ENCODE measurements around the gene OPCML. TPM values are rescaled to one million over a fixed set of nuclear protein-coding genes. Genes with fewer than 3 reads are reported as not detected.

Gene OPCML
- total and polyA plus RNA-seq, 2 donors (not counting 1 experiment from before 2014, with no cell fraction given): not detected

- Histone ChIP-seq H3K4me3 (ENCODE audit: control extremely low read depth in 1 of 5, extremely low read depth in 1 of 5, insufficient read depth in 1 of 5, low read depth in 2 of 5, low read length in 4 of 5) (no peak overlapping the region), H3K27me3 (replicated peaks in 1 of 4; ENCODE audit: control extremely low read depth in 1 of 4, control insufficient read depth in 3 of 4, insufficient read depth in 4 of 4, low read length in 3 of 4) (no peaks in the 10 kb centered on the region), H3K4me2 (replicated peaks; ENCODE audit: low read depth, low read length, poor library complexity, severe bottlenecking) (no peak overlapping the region), H3K27ac (ENCODE audit: low read length in 2 of 2) (no peak overlapping the region), H3K4me1 (ENCODE audit: control insufficient read depth in 2 of 2, insufficient read depth in 2 of 2, low read length in 2 of 2) (no peaks in the 10 kb centered on the region), H3K9me3 (ENCODE audit: control extremely low read depth in 1 of 3, control insufficient read depth in 2 of 3, insufficient read depth in 1 of 3, low read length in 2 of 3) (peaks cover 0 to 12% (median 0%) of the 10 kb centered on the region in 3 donors), H2AFZ (ENCODE audit: insufficient read depth, low read depth, low read length, poor library complexity, severe bottlenecking) (no peak overlapping the region), H3K9ac (ENCODE audit: low read length) (no peak overlapping the region), H3K36me3 (replicated peaks in 1 of 2; ENCODE audit: control extremely low read depth in 1 of 2, control insufficient read depth in 1 of 2, extremely low read depth in 1 of 2, insufficient read depth in 2 of 2, low read length in 1 of 2) (no peaks in the 10 kb centered on the region), H4K20me1 (ENCODE audit: control insufficient read depth, insufficient read depth, low read length, poor library complexity, severe bottlenecking) (no peaks in the 10 kb centered on the region), H3K79me2 (ENCODE audit: control insufficient read depth, insufficient read depth, low read length) (no peaks in the 10 kb centered on the region)
- ATAC-seq (ENCODE audit: low read depth): no peak
- Mint-ChIP-seq H3K4me1 (no peaks in the 10 kb centered on the region), H3K27me3 (no peaks in the 10 kb centered on the region), H3K27ac (no peak overlapping the region), H3K9me3 (ENCODE audit: insufficient read depth) (peaks cover 2% of the 10 kb centered on the region), H3K4me3 (no peak overlapping the region)
- CTCF ChIA-PET: no interaction called here
- TF ChIP-seq CTCF (IDR thresholded peaks at IDR 0.05) (no peak), EZH2 (IDR thresholded peaks at IDR 0.05; ENCODE audit: borderline replicate concordance, insufficient read depth, low read depth, low read length, poor library complexity, severe bottlenecking) (no peak)
- intact Hi-C loops (cut with micrococcal nuclease): no loop called here
- POLR2A ChIA-PET: no interaction called here
- WGBS (ENCODE audit: insufficient coverage): 91% methylated on average over 8 of the region's 12 CpGs
- no peak for DNase-seq
Measured at GRCh38 chr11:132680584-132680983, 851.7 kb downstream of the OPCML start.

DNA sequence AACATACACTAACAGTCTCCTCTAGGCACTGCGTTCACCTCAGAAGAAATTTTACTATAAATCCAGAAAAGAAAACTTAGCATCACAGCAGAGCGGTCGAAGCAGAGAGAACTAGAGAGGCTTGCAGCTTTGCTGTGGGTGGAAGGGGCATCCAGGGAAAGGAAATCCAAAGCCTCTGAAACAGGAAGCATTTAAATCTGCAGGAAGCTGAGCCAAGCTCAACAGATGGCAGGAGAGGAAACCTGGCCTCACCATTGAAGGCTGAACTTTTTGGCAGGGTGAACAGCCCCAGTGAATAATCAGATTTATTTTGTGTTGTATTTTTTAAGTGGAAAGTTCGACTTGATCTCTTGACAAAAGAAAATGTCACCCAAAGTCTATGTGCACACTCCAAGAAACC lies 858.1 kb downstream of the OPCML start:
- Histone ChIP-seq H2AFZ (ENCODE audit: insufficient read depth, low read depth, low read length, poor library complexity, severe bottlenecking) (no peak overlapping the region), H4K20me1 (ENCODE audit: control insufficient read depth, insufficient read depth, low read length, poor library complexity, severe bottlenecking) (no peaks in the 10 kb centered on the region), H3K27me3 (replicated peaks in 1 of 4; ENCODE audit: control extremely low read depth in 1 of 4, control insufficient read depth in 3 of 4, insufficient read depth in 4 of 4, low read length in 3 of 4) (no peaks in the 10 kb centered on the region), H3K9ac (ENCODE audit: low read length) (no peak overlapping the region), H3K36me3 (replicated peaks in 1 of 2; ENCODE audit: control extremely low read depth in 1 of 2, control insufficient read depth in 1 of 2, extremely low read depth in 1 of 2, insufficient read depth in 2 of 2, low read length in 1 of 2) (no peaks in the 10 kb centered on the region), H3K27ac (ENCODE audit: low read length in 2 of 2) (no peak overlapping the region), H3K4me1 (ENCODE audit: control insufficient read depth in 2 of 2, insufficient read depth in 2 of 2, low read length in 2 of 2) (no peaks in the 10 kb centered on the region), H3K79me2 (ENCODE audit: control insufficient read depth, insufficient read depth, low read length) (no peaks in the 10 kb centered on the region), H3K9me3 (ENCODE audit: control extremely low read depth in 1 of 3, control insufficient read depth in 2 of 3, insufficient read depth in 1 of 3, low read length in 2 of 3) (no peaks in the 10 kb centered on the region), H3K4me2 (replicated peaks; ENCODE audit: low read depth, low read length, poor library complexity, severe bottlenecking) (no peak overlapping the region), H3K4me3 (ENCODE audit: control extremely low read depth in 1 of 5, extremely low read depth in 1 of 5, insufficient read depth in 1 of 5, low read depth in 2 of 5, low read length in 4 of 5) (no peak overlapping the region)
- no peaks in the 10 kb centered on the region for H3K27me3 Mint-ChIP-seq
- POLR2A ChIA-PET: no interaction called here
- no peak for DNase-seq
- peaks cover 2% of the 10 kb centered on the region for H3K9me3 Mint-ChIP-seq (ENCODE audit: insufficient read depth)
- ATAC-seq (ENCODE audit: low read depth): no peak
- no peak overlapping the region for H3K27ac Mint-ChIP-seq
- CTCF ChIA-PET: no interaction called here
- H3K4me3 Mint-ChIP-seq: no peak overlapping the region
- H3K4me1 Mint-ChIP-seq: no peaks in the 10 kb centered on the region
- WGBS (ENCODE audit: insufficient coverage): 11% methylated on average over 2 of the region's 4 CpGs
- TF ChIP-seq EZH2 (IDR thresholded peaks at IDR 0.05; ENCODE audit: borderline replicate concordance, insufficient read depth, low read depth, low read length, poor library complexity, severe bottlenecking) (no peak), CTCF (IDR thresholded peaks at IDR 0.05) (no peak)
- intact Hi-C loops (cut with micrococcal nuclease): no loop called here
